Thyroid gland (tissue), 4 donors: ENCODE data around the gene RUNX2.

ENCODE experiments used
- CTCF ChIP-seq, 6 experiments: fragments of 200-600 bp in 3 of 6; fragments of 450-650 bp in 3 of 6; sonication (generic) in 3 of 6; IDR thresholded peaks; one replicate each; pipeline ENCODE4 v1.5.1; 2016 to 2019; ENCODE audit warnings: antibody characterized with exemption in 6 of 6, mild to moderate bottlenecking in 2 of 6, inconsistent platforms in 1 of 6, moderate library complexity in 1 of 6
- POLR2A ChIP-seq, 2 donors: fragments of 450-650 bp; IDR thresholded peaks; one replicate each; pipeline ENCODE4 v1.6.1; 2017; ENCODE audit warnings: antibody characterized with exemption in 2 of 2, mild to moderate bottlenecking in 2 of 2, moderate library complexity in 1 of 2

GRCh38 chr6:45698046-45698445, 369.9 kb downstream of the RUNX2 start:
- TF ChIP-seq POLR2A (IDR thresholded peaks at IDR 0.05) (no peak), CTCF (IDR thresholded peaks at IDR 0.05) (no peak)
